CD4-positive, CD25-positive, alpha-beta regulatory T cell (primary cell): ENCODE data around the gene CUL4A. TPM values are rescaled to one million over a fixed set of nuclear protein-coding genes. Genes with fewer than 3 reads are reported as not detected.
"Not testable (repeated sequence)": the region's sequence is repeated elsewhere in the genome, so short reads cannot be mapped to it uniquely, and the experiment has no call there.

Experiments used
- ATAC-seq, 2 donors: fragments of 150-1000 bp; cut with Tn5 transposase; one replicate each; pipeline ENCODE4 v1.10.0; 2021; ENCODE audit warnings: low read depth in 2 of 2, moderate number of reproducible peaks in 2 of 2, moderate library complexity in 1 of 2
- DNase-seq, 3 donors: peaks; one replicate each; pipeline versions ENCODE4 v3.0.0 to v3.0.0-alpha.2; 2012 to 2022; ENCODE audit warnings: mixed read lengths in 1 of 3
- H3K27ac ChIP-seq: one replicate; pipeline ENCODE4 v1.7.0; 2013; ENCODE audit warnings: mild to moderate bottlenecking, low read length; ENCODE audit not compliant: insufficient read depth, poor library complexity, severe bottlenecking
- H3K27me3 ChIP-seq: one replicate; pipeline ENCODE4 v1.7.0; 2013; ENCODE audit warnings: low read length; ENCODE audit not compliant: control insufficient read depth, insufficient read depth
- H3K36me3 ChIP-seq: one replicate; pipeline ENCODE4 v1.7.0; 2013; ENCODE audit warnings: mild to moderate bottlenecking, low read length, moderate library complexity; ENCODE audit not compliant: control insufficient read depth, insufficient read depth
- H3K4me1 ChIP-seq: 2 replicates; pipeline ENCODE4 v1.7.0; 2013; ENCODE audit warnings: mild to moderate bottlenecking, low read length; ENCODE audit not compliant: insufficient read depth, control insufficient read depth, poor library complexity, severe bottlenecking
- H3K4me3 ChIP-seq: one replicate; pipeline ENCODE4 v1.7.0; 2013; ENCODE audit warnings: low read depth, mild to moderate bottlenecking, low read length, moderate library complexity
- H3K9me3 ChIP-seq, 2 experiments: 1 replicate in 1 of 2; 2 replicates in 1 of 2; pipeline ENCODE4 v1.7.0; 2013; ENCODE audit warnings: low read length in 2 of 2, mild to moderate bottlenecking in 1 of 2, moderate library complexity in 1 of 2; ENCODE audit not compliant: control insufficient read depth in 2 of 2
- H3K27ac Mint-ChIP-seq, 3 donors: one replicate each; pipeline ENCODE4 v1.8.0; 2020 to 2022; ENCODE audit warnings: mild to moderate bottlenecking in 3 of 3, mixed read lengths in 3 of 3, moderate library complexity in 2 of 3
- H3K27me3 Mint-ChIP-seq: one replicate; pipeline ENCODE4 v1.8.0; 2022; ENCODE audit warnings: mild to moderate bottlenecking, mixed read lengths
- H3K36me3 Mint-ChIP-seq: one replicate; pipeline ENCODE4 v1.8.0; 2020; ENCODE audit warnings: mixed read lengths
- H3K4me1 Mint-ChIP-seq, 4 donors: one replicate each; pipeline ENCODE4 v1.8.0; 2020 to 2022; ENCODE audit warnings: mixed read lengths in 4 of 4, mild to moderate bottlenecking in 1 of 4
- H3K4me3 Mint-ChIP-seq, 4 donors: one replicate each; pipeline ENCODE4 v1.8.0; 2020 to 2022; ENCODE audit warnings: mild to moderate bottlenecking in 4 of 4, mixed read lengths in 4 of 4, moderate library complexity in 3 of 4
- H3K9me3 Mint-ChIP-seq, 7 donors: one replicate each; pipeline ENCODE4 v1.8.0; 2020 to 2022; ENCODE audit warnings: mixed read lengths in 7 of 7, mild to moderate bottlenecking in 3 of 7, moderate library complexity in 2 of 7
- polyA plus RNA-seq, 4 donors: library from polyadenylated mRNA; unstranded; fragments of 300-500 nt; fragmentation: Illumina TruSeq; gene quantifications; one replicate each; pipeline ENCODE4 v1.2.3, GENCODE V29; 2021
- total RNA-seq: library from RNA; stranded (reverse); gene quantifications from one replicate; pipeline ENCODE4 v1.2.3, GENCODE V29; 2022

CUL4A gene
- total and polyA plus RNA-seq, 5 donors from 2014 or later, result 46.5 to 76.4 (median 53.1) TPM

DNA sequence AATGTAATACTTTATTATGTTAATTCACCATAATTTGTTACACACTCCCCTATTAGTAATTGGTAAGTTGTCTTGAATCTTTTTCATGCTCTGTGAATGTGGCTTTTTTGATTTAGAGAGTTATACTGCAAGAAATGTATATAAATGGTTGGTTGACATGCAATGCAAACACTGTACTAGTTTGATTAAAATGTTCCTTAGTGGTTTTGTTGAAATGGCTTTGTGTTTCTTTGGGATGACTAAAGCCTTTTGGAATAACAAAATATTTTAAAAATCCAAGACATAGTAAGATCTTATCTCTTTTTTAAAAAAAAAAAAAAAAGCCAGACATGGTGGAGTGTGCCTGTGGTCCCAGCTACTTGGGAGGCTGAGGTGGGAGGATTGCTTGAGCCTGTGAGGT lies 98.1 kb downstream of the CUL4A start:
- no peak overlapping the region for H3K4me3 Mint-ChIP-seq
- H3K9me3 ChIP-seq, result no peaks in the 10 kb centered on the region
- peaks cover 48% of the 10 kb centered on the region for H3K36me3 ChIP-seq
- H3K4me3 ChIP-seq, result no peak overlapping the region
- DNase-seq (no peak), ATAC-seq (no peak)
- H3K4me1 ChIP-seq, result no peaks in the 10 kb centered on the region
- peaks cover 29% of the 10 kb centered on the region for H3K36me3 Mint-ChIP-seq
- H3K27ac Mint-ChIP-seq, result no peak overlapping the region
- no peak overlapping the region for H3K27ac ChIP-seq
- H3K27me3 Mint-ChIP-seq, result no peaks in the 10 kb centered on the region
- H3K27me3 ChIP-seq, result no peaks in the 10 kb centered on the region
- no peaks in the 10 kb centered on the region for H3K9me3 Mint-ChIP-seq
- peaks cover 9 to 31% (median 12%) of the 10 kb centered on the region in 4 donors for H3K4me1 Mint-ChIP-seq

- H3K4me1 Mint-ChIP-seq, result peaks cover 5 to 22% (median 9%) of the 10 kb centered on the region in 4 donors
- no peaks in the 10 kb centered on the region for H3K27me3 Mint-ChIP-seq
- Histone ChIP-seq H3K36me3 (peaks cover 49% of the 10 kb centered on the region), H3K27ac (no peak overlapping the region), H3K9me3 (no peaks in the 10 kb centered on the region), H3K27me3 (no peaks in the 10 kb centered on the region), H3K4me1 (no peaks in the 10 kb centered on the region), H3K4me3 (no peak overlapping the region)
- peaks cover 23% of the 10 kb centered on the region for H3K36me3 Mint-ChIP-seq
- no peak for DNase-seq
- no peak overlapping the region for H3K4me3 Mint-ChIP-seq
- no peak for ATAC-seq
- H3K9me3 Mint-ChIP-seq, result no peaks in the 10 kb centered on the region
- no peak overlapping the region for H3K27ac Mint-ChIP-seq
Observed at GRCh38 chr13:113309473-113309872, 100.1 kb downstream of the CUL4A start.

- not testable (repeated sequence) for H3K27me3 Mint-ChIP-seq, DNase-seq, H3K4me1 Mint-ChIP-seq, ATAC-seq, H3K27me3 ChIP-seq, H3K4me1 ChIP-seq, H3K27ac ChIP-seq, H3K9me3 Mint-ChIP-seq, H3K9me3 ChIP-seq, H3K4me3 Mint-ChIP-seq, H3K4me3 ChIP-seq, H3K27ac Mint-ChIP-seq
- H3K36me3 Mint-ChIP-seq, result peaks cover 22% of the 10 kb centered on the region
- peaks cover 67% of the 10 kb centered on the region for H3K36me3 ChIP-seq
Observed at GRCh38 chr13:113314112-113314511, 104.7 kb downstream of the CUL4A start.

- not testable (repeated sequence) for H3K27me3 ChIP-seq, H3K9me3 ChIP-seq, H3K27ac ChIP-seq, H3K4me1 ChIP-seq, H3K27ac Mint-ChIP-seq, H3K4me3 ChIP-seq, H3K4me3 Mint-ChIP-seq, DNase-seq, H3K4me1 Mint-ChIP-seq, ATAC-seq, H3K27me3 Mint-ChIP-seq, H3K9me3 Mint-ChIP-seq
- peaks cover 21% of the 10 kb centered on the region for H3K36me3 Mint-ChIP-seq
- peaks cover 67% of the 10 kb centered on the region for H3K36me3 ChIP-seq
Observed at GRCh38 chr13:113314895-113315470, 105.6 kb downstream of the CUL4A start.

- Mint-ChIP-seq H3K9me3 (no peaks in the 10 kb centered on the region), H3K27me3 (no peaks in the 10 kb centered on the region), H3K27ac (no peak overlapping the region), H3K4me1 (peaks cover 0 to 6% (median 3%) of the 10 kb centered on the region in 4 donors), H3K4me3 (no peak overlapping the region), H3K36me3 (peaks cover 26% of the 10 kb centered on the region)
- DNase-seq, result no peak
- Histone ChIP-seq H3K9me3 (no peaks in the 10 kb centered on the region), H3K4me1 (no peaks in the 10 kb centered on the region), H3K27me3 (no peaks in the 10 kb centered on the region), H3K36me3 (peaks cover 69% of the 10 kb centered on the region), H3K27ac (no peak overlapping the region), H3K4me3 (no peak overlapping the region)
- ATAC-seq, result no peak
Observed at GRCh38 chr13:113315992-113316391, 106.6 kb downstream of the CUL4A start.

Other genes with a start within 250 kb of the CUL4A start
- 22.2 TPM for gene MCF2L, start 240.4 kb upstream of the CUL4A start, total RNA-seq
- gene MCF2L, start 240.4 kb upstream of the CUL4A start, polyA plus RNA-seq, result 1 to 10 TPM in 2 of 4 donors, under 1 TPM in 2; 0.34 to 1.5 (median 0.99) TPM
- gene F7, start 103.8 kb upstream of the CUL4A start, total RNA-seq, result not detected
- not detected for gene F7, start 103.8 kb upstream of the CUL4A start, polyA plus RNA-seq
- gene F10, start 86.8 kb upstream of the CUL4A start, total RNA-seq, result not detected
- under 1 TPM in 1 of 4 donors, not detected in 3; 0.11 TPM for gene F10, start 86.8 kb upstream of the CUL4A start, polyA plus RNA-seq
- not detected for gene PROZ, start 51.0 kb upstream of the CUL4A start, total RNA-seq
- gene PROZ, start 51.0 kb upstream of the CUL4A start, polyA plus RNA-seq, result under 1 TPM in 2 of 4 donors, not detected in 2; 0.15 TPM
- gene PCID2, start 944 bp upstream of the CUL4A start, total RNA-seq, result 46.8 TPM
- 10 to 100 TPM; 68.5 to 95.4 (median 83.9) TPM for gene PCID2, start 944 bp upstream of the CUL4A start, polyA plus RNA-seq
- gene LAMP1, start 87.6 kb downstream of the CUL4A start, total RNA-seq, result 86.9 TPM
- 10 to 100 TPM; 19.3 to 25.9 (median 22.3) TPM for gene LAMP1, start 87.6 kb downstream of the CUL4A start, polyA plus RNA-seq
- not detected for gene GRTP1, start 154.5 kb downstream of the CUL4A start, total RNA-seq
- gene GRTP1, start 154.5 kb downstream of the CUL4A start, polyA plus RNA-seq, result under 1 TPM in 3 of 4 donors, not detected in 1; 0.29 to 0.52 (median 0.44) TPM
- 0.57 TPM for gene ADPRHL1, start 243.9 kb downstream of the CUL4A start, total RNA-seq
- gene ADPRHL1, start 243.9 kb downstream of the CUL4A start, polyA plus RNA-seq, result under 1 TPM in 3 of 4 donors, not detected in 1; 0.24 to 0.64 (median 0.54) TPM